H1 (cell line): ENCODE measurements around the gene DIDO1. TPM values are rescaled to one million over a fixed set of nuclear protein-coding genes. Genes with fewer than 3 reads are reported as not detected.

Experiments used
- CREB1 ChIP-seq: IDR thresholded peaks from 2 replicates; pipeline ENCODE4 v1.6.1; 2012; ENCODE audit warnings: inconsistent platforms
- EGR1 ChIP-seq: IDR thresholded peaks from 2 replicates; pipeline ENCODE4 v1.6.1; 2011; ENCODE audit warnings: low read depth, low read length, borderline replicate concordance
- HDAC6 ChIP-seq: IDR thresholded peaks from one replicate; pipeline ENCODE4 v1.7.1; 2012; ENCODE audit warnings: low read depth, mild to moderate bottlenecking, inconsistent platforms, low read length, moderate library complexity
- POLR2A ChIP-seq, 2 experiments: IDR thresholded peaks; 1 replicate in 1 of 2; 2 replicates in 1 of 2; pipeline ENCODE4 v1.6.1; 2011; ENCODE audit warnings: low read depth in 2 of 2, low read length in 2 of 2, mild to moderate bottlenecking in 2 of 2; ENCODE audit errors: control extremely low read depth in 1 of 2
- SRF ChIP-seq: IDR thresholded peaks from 2 replicates; pipeline ENCODE4 v1.6.1; 2011; ENCODE audit warnings: mild to moderate bottlenecking, low read depth, low read length, moderate library complexity
- TAF7 ChIP-seq: optimal IDR thresholded peaks from 2 replicates; pipeline ENCODE3; 2011; ENCODE audit warnings: low read depth, mild to moderate bottlenecking, inconsistent platforms, low read length, moderate library complexity, borderline replicate concordance
- polyA plus RNA-seq, 7 experiments: library from polyadenylated mRNA; depleted of rRNA in 3 of 7; stranded (reverse) in 5 of 7; unstranded in 2 of 7; fragments of >200 nt in 5 of 7; fragments of 200-250 nt in 2 of 7; gene quantifications; 1 replicate in 5 of 7; 2 replicates in 1 of 7; 4 replicates in 1 of 7; pipeline versions ENCODE4 v1.2.1 to v1.2.3, GENCODE V29; 2011 to 2013; ENCODE audit warnings: missing spikeins in 2 of 7, mixed read lengths in 2 of 7
- total RNA-seq: library from RNA; stranded (reverse); fragmentation: NEBNext Ultra II Directional; extraction: Animal tissue kit (Norgen Biotek cat#: 25700); gene quantifications from 2 replicates; pipeline ENCODE4 v1.2.1, GENCODE V29; 2021
- TF ChIP-seq, protein P1 (sequence below): IDR thresholded peaks from 2 replicates; pipeline ENCODE4 v1.6.1; 2012; ENCODE audit warnings: low read length, inconsistent platforms
- TF ChIP-seq, protein P2 (sequence below): fragments of 300-600 bp; sonication (generic); IDR thresholded peaks from 2 replicates; pipeline ENCODE4 v1.7.1; 2012; ENCODE audit warnings: low read length, moderate library complexity, mild to moderate bottlenecking, inconsistent platforms; ENCODE audit not compliant: insufficient replicate concordance

DIDO1 gene
- total and polyA plus RNA-seq, 2 of the 8 experiments (the other 6 are each of a cell fraction or from before 2014, with no cell fraction given) = 53.6 to 82.8 TPM

DNA sequence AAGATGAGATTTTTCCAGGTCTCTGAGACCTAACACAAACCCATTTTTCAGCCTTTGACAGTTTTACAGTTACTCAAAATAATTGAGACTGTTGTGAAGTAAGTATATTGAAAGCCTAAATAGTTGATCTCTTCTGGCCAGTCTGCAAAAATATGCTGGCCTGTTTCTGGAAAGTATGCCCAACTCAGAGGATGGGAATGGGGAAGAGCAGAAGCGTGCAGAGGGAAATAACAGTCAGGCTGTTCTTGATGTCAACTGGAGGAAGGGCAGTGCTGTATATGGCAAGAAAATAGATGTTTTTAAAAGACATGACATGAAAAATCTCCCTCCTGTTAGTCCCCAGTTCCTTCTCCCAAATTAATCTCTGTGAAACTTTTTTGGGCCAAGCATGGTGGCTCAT lies 15.5 kb upstream of the DIDO1 start (continued):
- TF ChIP-seq, protein P1, sequence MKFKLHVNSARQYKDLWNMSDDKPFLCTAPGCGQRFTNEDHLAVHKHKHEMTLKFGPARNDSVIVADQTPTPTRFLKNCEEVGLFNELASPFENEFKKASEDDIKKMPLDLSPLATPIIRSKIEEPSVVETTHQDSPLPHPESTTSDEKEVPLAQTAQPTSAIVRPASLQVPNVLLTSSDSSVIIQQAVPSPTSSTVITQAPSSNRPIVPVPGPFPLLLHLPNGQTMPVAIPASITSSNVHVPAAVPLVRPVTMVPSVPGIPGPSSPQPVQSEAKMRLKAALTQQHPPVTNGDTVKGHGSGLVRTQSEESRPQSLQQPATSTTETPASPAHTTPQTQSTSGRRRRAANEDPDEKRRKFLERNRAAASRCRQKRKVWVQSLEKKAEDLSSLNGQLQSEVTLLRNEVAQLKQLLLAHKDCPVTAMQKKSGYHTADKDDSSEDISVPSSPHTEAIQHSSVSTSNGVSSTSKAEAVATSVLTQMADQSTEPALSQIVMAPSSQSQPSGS = no peak
- TF ChIP-seq CREB1 (no peak), HDAC6 (no peak), POLR2A (IDR thresholded peaks at IDR 0.05; ENCODE audit: control extremely low read depth in 1 of 2, low read depth in 2 of 2, low read length in 2 of 2) (no peak), SRF (no peak), TAF7 (no peak), EGR1 (no peak)
- TF ChIP-seq, protein P2, sequence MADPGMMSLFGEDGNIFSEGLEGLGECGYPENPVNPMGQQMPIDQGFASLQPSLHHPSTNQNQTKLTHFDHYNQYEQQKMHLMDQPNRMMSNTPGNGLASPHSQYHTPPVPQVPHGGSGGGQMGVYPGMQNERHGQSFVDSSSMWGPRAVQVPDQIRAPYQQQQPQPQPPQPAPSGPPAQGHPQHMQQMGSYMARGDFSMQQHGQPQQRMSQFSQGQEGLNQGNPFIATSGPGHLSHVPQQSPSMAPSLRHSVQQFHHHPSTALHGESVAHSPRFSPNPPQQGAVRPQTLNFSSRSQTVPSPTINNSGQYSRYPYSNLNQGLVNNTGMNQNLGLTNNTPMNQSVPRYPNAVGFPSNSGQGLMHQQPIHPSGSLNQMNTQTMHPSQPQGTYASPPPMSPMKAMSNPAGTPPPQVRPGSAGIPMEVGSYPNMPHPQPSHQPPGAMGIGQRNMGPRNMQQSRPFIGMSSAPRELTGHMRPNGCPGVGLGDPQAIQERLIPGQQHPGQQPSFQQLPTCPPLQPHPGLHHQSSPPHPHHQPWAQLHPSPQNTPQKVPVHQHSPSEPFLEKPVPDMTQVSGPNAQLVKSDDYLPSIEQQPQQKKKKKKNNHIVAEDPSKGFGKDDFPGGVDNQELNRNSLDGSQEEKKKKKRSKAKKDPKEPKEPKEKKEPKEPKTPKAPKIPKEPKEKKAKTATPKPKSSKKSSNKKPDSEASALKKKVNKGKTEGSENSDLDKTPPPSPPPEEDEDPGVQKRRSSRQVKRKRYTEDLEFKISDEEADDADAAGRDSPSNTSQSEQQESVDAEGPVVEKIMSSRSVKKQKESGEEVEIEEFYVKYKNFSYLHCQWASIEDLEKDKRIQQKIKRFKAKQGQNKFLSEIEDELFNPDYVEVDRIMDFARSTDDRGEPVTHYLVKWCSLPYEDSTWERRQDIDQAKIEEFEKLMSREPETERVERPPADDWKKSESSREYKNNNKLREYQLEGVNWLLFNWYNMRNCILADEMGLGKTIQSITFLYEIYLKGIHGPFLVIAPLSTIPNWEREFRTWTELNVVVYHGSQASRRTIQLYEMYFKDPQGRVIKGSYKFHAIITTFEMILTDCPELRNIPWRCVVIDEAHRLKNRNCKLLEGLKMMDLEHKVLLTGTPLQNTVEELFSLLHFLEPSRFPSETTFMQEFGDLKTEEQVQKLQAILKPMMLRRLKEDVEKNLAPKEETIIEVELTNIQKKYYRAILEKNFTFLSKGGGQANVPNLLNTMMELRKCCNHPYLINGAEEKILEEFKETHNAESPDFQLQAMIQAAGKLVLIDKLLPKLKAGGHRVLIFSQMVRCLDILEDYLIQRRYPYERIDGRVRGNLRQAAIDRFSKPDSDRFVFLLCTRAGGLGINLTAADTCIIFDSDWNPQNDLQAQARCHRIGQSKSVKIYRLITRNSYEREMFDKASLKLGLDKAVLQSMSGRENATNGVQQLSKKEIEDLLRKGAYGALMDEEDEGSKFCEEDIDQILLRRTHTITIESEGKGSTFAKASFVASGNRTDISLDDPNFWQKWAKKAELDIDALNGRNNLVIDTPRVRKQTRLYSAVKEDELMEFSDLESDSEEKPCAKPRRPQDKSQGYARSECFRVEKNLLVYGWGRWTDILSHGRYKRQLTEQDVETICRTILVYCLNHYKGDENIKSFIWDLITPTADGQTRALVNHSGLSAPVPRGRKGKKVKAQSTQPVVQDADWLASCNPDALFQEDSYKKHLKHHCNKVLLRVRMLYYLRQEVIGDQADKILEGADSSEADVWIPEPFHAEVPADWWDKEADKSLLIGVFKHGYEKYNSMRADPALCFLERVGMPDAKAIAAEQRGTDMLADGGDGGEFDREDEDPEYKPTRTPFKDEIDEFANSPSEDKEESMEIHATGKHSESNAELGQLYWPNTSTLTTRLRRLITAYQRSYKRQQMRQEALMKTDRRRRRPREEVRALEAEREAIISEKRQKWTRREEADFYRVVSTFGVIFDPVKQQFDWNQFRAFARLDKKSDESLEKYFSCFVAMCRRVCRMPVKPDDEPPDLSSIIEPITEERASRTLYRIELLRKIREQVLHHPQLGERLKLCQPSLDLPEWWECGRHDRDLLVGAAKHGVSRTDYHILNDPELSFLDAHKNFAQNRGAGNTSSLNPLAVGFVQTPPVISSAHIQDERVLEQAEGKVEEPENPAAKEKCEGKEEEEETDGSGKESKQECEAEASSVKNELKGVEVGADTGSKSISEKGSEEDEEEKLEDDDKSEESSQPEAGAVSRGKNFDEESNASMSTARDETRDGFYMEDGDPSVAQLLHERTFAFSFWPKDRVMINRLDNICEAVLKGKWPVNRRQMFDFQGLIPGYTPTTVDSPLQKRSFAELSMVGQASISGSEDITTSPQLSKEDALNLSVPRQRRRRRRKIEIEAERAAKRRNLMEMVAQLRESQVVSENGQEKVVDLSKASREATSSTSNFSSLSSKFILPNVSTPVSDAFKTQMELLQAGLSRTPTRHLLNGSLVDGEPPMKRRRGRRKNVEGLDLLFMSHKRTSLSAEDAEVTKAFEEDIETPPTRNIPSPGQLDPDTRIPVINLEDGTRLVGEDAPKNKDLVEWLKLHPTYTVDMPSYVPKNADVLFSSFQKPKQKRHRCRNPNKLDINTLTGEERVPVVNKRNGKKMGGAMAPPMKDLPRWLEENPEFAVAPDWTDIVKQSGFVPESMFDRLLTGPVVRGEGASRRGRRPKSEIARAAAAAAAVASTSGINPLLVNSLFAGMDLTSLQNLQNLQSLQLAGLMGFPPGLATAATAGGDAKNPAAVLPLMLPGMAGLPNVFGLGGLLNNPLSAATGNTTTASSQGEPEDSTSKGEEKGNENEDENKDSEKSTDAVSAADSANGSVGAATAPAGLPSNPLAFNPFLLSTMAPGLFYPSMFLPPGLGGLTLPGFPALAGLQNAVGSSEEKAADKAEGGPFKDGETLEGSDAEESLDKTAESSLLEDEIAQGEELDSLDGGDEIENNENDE = no peak
